GM18873 (cell line): ENCODE measurements around the gene SECISBP2L.

ENCODE experiments used
- ATAC-seq: cut with Tn5 transposase; IDR thresholded peaks from one replicate; pipeline ENCODE4 v1.9.1; 2021; ENCODE audit warnings: mild to moderate bottlenecking, moderate library complexity, moderate number of reproducible peaks; ENCODE audit not compliant: unreplicated experiment, low FRiP score

The SECISBP2L gene

GRCh38 chr15:49059491-49059890, 13.2 kb upstream of the SECISBP2L start:
- ATAC-seq, result no peak

- ATAC-seq, result no peak
Measured at GRCh38 chr15:49058559-49058958, 12.3 kb upstream of the SECISBP2L start.

GRCh38 chr15:49055630-49056029, 9.4 kb upstream of the SECISBP2L start:
- ATAC-seq, result no peak

GRCh38 chr15:49052662-49053061, 6.4 kb upstream of the SECISBP2L start:
- ATAC-seq, result no peak

- no peak for ATAC-seq
Measured at GRCh38 chr15:49047456-49047855, 1.2 kb upstream of the SECISBP2L start.

DNA sequence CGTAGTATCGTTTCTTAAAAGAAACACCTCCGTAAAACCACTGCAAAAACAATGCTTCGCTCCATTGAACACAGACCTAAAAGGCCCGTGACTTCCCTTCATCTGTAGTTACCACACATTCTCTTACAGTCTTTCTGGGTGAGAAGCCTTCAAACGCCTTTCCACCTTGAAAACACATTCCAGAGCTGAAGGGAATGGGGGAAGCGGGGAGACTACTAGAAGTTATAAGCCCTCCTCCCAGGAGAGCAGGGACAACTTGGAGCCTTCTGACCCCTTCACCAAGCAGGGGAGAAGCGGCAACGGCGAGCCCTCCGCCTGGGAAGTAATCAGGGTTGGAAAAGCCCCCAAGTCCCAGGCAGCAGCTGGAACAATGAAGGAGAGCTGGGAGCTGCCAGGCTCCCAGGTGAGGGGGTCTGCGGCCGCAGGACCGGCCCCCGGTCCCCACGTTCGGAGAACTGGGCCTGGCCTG, 461 bp downstream of the SECISBP2L start:
- ATAC-seq, result peak; percentile 27

GRCh38 chr15:49044766-49045606, 1.3 kb downstream of the SECISBP2L start:
- peak; percentile 5 for ATAC-seq

GRCh38 chr15:49044002-49044401, 2.2 kb downstream of the SECISBP2L start:
- no peak for ATAC-seq

GRCh38 chr15:49042165-49042564, 4.1 kb downstream of the SECISBP2L start:
- ATAC-seq, result no peak

GRCh38 chr15:49041426-49041825, 4.8 kb downstream of the SECISBP2L start:
- no peak for ATAC-seq

- ATAC-seq, result no peak
Measured at GRCh38 chr15:49040151-49040550, 6.1 kb downstream of the SECISBP2L start.

GRCh38 chr15:49038382-49038781, 7.9 kb downstream of the SECISBP2L start:
- no peak for ATAC-seq

DNA sequence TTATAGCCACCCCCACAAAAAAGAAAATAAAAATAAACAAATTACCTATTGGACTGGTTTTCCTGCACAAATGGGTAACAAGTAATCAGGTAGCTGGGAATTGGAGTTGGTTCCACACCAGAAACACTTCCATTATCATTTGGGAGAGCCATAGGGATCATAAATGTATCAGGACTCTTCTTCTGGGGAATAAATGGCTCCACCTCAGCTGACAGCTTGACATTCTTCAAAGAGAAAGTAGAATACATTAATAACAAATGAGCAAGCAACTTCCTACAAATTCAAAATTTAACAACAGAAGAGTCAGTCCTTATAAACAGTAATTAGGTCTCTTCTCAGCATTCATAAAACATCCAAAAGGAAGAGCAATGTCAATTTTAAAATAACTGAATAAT, 8.7 kb downstream of the SECISBP2L start:
- ATAC-seq, result no peak

DNA sequence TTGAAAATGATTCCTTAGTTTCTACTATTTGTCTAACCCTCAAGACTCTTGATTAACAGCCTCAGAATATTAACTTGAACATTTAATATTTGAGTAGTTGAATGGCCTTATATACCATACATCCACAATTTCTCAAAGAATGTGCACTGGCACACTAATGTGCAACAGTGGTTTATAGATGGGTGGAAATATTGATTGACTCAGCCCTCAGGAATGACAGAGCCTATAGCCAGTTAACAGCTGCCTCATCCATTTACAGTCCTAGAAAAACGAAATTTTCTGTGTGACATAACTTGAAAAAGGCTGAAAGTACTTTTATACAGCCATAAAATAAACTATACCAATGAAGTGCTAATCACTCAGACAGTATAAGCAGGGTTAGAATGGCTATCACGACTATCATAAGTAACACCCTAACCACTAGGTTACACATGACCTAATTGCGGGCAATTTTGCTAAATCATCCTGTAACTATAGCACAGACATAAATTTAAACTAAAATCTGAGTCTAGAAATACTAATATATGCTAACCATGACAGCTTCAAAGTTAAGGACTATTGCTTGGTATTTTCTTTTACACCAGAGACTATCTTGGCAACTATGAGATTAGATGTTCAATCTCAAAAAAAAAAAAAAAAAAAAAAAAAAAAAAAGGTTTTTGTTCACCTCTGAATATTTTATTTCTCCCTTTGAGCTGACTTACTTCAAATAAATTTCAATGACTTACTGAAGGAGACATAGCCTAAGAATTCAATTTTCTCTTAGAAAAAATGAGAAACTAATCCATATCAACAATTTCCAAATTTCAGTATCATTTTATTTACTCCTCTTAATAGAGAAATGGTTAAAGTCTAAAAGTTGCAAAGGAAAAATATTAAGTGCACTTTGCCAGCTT, 9.3 kb downstream of the SECISBP2L start:
- no peak for ATAC-seq

GRCh38 chr15:49035825-49036224, 10.4 kb downstream of the SECISBP2L start:
- ATAC-seq, result no peak

- ATAC-seq, result no peak
Measured at GRCh38 chr15:49032601-49033145, 13.6 kb downstream of the SECISBP2L start.

GRCh38 chr15:49031804-49032203, 14.4 kb downstream of the SECISBP2L start:
- ATAC-seq, result no peak

DNA sequence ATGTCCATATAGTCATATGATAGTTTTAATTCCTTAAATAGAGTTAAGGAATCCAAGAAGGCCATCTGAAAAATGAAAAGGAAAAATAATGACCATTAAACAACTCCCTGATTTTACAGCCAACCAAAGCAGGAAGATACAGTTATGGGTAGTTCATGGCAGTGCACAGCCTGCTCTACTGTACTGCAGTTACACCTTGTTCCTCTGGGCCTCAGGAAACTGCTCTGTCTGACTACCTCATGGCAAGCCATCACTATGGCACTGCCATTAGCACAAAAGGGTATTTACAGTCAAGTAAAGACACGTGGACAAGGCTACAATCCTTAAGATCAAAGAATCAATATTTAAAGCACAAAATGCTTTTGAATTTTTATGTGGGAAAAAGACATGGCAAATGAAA, 19.5 kb downstream of the SECISBP2L start:
- ATAC-seq, result no peak

- no peak for ATAC-seq
Measured at GRCh38 chr15:49024840-49025239, 21.4 kb downstream of the SECISBP2L start.

- ATAC-seq, result no peak
Measured at GRCh38 chr15:49023354-49023753, 22.9 kb downstream of the SECISBP2L start.

- ATAC-seq, result no peak
Measured at GRCh38 chr15:49015896-49016295, 30.4 kb downstream of the SECISBP2L start.
